HG03135 (cell line): Measurements from ENCODE around the gene CUX1.
"Not testable (repeated sequence)": the region's sequence is repeated elsewhere in the genome, so short reads cannot be mapped to it uniquely, and the experiment has no call there.

Source experiments
- ATAC-seq: cut with Tn5 transposase; IDR thresholded peaks from one replicate; pipeline ENCODE4 v1.9.1; 2021; ENCODE audit warnings: mild to moderate bottlenecking, moderate library complexity; ENCODE audit not compliant: unreplicated experiment

Gene CUX1

DNA sequence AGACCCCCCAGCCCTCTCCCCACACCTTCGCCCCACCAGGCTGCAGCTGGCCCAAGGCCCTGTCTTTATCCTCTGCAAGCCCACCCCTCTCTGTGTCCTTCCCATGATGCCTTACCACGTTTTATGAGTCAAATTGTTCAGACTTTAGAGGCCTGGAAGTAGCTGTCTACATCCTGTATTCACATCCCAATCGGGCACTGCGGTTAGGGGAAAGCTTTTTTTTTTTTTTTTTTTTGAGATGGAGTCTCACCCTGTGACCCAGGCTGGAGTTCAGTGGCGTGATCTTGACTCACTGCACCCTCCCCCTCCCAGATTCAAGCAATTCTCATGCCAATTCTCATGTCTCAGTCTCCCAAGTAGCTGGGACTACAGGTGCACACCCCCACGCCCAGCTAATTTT lies 347.7 kb downstream of the CUX1 start:
- ATAC-seq, result no peak

GRCh38 chr7:102167254-102167653 lies 349.8 kb downstream of the CUX1 start:
- no peak for ATAC-seq

DNA sequence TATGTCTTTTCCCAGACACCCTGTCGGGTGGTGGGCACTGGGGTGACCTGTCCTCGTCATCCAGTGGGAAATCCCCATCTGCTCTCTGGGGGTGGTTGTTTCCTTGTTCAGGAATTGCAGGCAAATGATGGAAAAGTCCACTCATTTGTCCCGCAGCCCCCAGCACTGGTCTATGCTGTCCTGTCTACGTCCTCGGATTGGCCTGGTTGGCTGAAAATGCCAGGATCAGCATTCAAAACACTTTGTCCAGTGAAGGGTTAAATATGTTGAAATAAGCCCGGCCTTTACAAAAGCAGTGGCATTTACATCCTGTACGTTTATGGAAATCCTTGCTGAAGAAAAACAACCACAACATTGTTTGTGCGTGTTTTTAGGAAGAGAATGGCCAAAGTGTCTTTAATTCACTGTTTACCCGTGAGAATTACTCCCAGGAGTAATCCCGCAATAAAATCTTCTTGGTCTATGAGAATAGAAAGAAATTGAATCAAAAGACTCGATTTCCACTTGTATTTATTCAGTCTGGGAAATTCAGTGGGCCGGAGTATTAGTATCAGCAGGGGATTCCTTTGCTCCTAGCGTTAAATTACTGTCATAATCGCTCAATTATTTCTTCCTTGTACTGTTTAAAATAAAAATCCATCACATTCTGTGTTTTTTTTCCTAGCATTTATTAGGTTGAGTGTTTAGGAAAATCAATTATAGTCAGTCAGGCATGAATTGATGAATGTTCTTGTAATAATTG lies 352.4 kb downstream of the CUX1 start:
- no peak for ATAC-seq

DNA sequence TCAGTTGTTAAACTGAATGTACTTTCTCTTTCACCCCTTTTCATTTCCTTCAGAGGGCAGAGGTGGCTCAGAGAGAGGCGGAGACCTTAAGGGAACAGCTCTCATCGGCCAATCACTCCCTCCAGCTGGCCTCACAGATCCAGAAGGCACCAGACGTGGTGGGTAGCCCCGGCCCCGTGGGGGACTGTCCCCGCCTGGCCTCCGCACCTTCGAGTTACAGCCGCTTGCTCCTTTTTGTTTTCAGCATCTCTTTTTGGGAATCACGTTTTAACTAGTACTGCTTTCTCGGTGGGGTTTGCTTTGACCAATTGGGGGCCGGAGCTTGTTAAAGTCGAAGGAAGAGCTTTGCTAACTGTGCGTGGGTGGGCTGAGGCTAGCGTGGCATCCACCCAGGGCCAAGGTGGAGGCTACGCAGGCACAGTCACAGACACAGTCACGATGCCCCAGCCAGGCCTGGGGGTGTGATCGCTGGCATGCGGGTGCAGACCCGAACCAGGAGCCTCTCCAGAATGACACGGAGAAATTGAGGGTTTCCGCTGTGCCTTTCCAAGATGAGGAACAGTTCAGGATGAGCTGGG lies 353.1 kb downstream of the CUX1 start:
- ATAC-seq, result no peak

- no peak for ATAC-seq
Observed at GRCh38 chr7:102173669-102174068, 356.2 kb downstream of the CUX1 start.

DNA sequence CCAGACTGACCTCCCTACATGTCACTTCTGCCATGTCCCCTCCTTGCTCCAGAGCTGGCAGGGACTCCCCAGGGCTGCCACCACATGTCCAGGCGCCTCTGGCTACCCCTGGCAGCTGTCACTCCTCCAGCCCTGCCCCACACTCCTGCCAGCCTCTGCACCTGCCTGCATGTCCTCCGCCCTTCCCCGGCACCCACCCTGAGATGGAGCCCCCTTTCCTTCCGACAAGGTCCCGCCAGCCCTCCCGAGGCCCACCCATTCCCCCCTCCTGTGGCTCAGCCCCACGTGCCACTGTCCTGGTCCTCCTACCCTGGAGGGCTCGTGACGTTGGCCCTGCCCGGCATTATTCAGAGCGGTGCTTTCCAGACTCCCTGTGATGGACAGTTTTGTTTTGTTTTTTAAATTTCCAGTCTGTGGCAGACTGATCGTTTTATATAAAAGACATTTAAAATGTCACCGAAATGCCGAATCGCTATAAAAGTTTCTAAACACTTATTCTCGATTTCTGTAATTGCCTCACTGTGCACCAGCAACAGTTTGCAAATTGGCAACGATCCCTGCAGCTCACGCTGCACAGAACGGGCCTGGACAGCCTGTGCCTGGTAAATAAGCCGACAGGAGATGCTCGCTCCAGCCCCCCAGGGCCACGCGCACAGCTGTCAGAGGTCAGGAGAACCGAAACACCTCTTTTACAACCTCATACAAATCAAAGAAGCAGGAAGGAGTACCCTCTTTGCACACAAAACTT lies 358.2 kb downstream of the CUX1 start:
- ATAC-seq, result no peak

DNA sequence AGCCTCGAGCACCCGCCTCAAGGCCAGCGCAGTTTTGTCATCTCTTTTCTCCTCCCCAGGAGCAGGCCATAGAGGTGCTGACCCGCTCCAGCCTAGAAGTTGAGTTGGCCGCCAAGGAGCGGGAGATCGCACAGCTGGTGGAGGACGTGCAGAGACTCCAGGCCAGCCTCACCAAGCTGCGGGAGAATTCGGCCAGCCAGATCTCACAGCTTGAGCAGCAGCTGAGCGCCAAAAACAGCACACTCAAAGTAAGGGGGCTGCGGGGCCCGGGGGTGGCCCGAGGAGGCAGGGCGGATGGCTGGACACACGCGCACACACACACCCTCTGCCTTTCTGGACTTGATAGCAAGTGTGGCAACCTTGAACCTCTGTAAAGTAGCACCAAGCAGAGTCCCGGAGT lies 361.0 kb downstream of the CUX1 start:
- no peak for ATAC-seq

DNA sequence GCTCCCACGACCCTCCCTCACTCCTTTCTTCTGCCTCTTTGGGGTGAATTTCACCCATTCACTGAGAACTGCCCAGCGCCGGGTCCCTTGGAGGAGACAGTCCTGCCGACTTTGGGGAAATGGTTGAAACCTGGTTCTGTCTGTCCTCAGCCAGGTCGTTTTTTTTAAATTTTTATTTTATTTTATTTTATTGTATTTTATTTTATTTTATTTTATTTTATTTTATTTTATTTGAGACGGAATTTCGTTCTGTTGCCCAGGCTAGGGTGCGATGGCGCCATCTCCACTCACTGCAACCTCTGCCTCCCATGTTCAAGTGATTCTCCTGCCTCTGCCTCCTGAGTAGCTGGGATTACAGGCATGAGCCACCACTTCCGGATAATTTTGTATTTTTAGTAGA lies 363.3 kb downstream of the CUX1 start:
- ATAC-seq, result no peak

DNA sequence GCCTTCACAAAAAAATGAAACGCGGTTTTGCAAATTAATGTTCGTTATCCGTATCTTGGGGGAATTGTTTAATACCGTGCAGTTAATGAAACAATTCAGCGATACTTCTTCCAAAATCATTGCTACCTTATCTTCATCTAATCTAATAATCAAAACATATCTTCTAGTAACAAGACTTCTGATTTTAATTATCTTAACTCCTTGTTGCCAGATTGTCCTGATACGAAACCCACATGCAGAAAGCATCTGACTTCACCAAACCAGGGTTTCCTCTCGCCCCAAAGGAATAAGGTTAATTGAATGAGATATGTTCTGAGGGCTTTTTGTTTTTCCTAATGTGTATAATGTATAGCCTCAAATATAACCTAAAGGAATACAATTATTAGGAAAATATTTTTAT lies 364.1 kb downstream of the CUX1 start:
- ATAC-seq, result no peak

- no peak for ATAC-seq
Observed at GRCh38 chr7:102182016-102182415, 364.6 kb downstream of the CUX1 start.

DNA sequence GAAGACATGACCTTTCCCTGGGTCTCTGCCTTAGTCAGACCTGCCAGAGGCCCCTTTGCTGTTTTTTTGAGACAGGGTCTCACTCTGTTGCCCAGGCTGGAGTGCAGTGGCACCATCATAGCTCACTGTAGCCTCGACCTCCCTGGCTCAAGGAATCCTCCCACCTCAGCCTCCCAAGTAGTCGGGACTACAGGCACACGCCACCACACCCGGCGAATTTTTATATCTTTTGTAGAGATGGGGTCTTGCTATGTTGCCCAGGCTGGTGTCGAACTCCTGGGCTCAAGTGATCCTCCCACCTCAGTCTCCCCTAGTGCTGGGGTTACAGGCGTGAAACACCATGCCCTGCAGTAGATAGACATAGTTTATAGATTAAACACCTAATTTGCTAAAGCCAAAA lies 366.4 kb downstream of the CUX1 start:
- not testable (repeated sequence) for ATAC-seq

- no peak for ATAC-seq
Observed at GRCh38 chr7:102184303-102184702, 366.9 kb downstream of the CUX1 start.

GRCh38 chr7:102185796-102186195 lies 368.4 kb downstream of the CUX1 start:
- no peak for ATAC-seq

DNA sequence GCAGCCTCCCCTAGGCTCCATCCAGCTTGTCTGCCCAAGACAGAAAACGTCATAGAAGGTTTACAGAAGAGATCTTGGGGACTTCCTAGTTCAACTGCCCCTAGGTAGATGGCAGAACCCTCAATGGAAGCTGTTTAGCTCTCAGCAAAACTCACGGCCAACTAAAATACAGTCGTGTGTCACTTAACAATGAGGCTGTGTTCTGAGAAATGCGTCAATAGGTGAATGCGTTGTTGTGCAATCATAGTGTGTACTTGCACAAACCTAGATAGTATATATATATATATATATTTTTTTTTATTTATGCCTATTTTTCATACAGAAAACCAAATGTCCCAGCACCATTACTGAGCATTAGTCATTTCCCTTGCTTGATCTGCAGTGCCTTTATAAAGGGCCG lies 368.9 kb downstream of the CUX1 start:
- no peak for ATAC-seq

- no peak for ATAC-seq
Observed at GRCh38 chr7:102188746-102189145, 371.3 kb downstream of the CUX1 start.

GRCh38 chr7:102189756-102190155 lies 372.3 kb downstream of the CUX1 start:
- ATAC-seq, result no peak

DNA sequence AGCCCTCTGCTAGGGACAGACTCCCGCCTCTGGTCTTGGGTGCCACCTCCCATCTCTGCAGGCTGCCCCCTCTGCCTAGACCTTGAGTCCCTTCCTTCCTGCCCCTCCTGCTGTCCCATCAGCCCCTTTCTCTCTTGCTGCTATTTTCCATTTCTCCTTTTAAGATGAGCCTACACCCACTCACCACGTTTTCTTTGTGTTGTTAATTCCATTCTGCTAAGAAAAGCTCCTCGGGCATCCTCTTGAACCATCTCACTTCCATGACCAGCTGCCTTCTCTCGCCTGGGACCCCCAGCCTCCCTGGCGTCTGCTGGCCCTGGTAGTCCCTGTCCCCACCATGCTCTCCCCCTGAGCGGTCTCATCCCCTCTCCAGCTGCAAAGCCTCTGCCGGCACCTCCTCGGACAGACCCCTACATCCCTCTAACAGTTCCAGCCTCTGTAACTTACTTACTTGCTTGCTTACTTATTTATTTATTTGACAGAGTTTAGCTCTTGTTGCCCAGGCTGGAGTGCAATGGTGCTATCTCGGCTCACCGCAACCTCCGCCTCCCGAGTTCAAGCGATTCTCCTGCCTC lies 373.4 kb downstream of the CUX1 start:
- ATAC-seq, result no peak

GRCh38 chr7:102191556-102192379 lies 374.3 kb downstream of the CUX1 start:
- no peak for ATAC-seq

- no peak for ATAC-seq
Observed at GRCh38 chr7:102192790-102193189, 375.4 kb downstream of the CUX1 start.

DNA sequence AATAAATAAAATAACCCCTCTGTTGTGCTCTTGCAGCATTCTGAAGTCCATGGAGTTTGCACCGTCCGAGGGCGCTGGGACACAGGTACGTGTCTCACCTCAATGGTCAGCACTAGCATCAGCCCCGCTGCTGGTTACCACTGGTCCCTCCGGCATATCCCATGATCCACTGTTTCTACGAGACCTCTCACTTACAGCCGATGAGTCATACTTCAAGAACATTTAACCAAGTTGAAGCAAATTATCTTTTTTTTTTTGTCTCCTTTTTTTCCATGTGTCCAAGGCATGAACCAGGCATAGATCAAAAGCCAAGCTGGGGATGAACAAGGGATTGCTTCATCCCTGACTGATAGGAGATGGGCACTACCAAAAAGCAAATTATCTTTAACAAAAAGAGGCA lies 376.4 kb downstream of the CUX1 start:
- ATAC-seq, result no peak

DNA sequence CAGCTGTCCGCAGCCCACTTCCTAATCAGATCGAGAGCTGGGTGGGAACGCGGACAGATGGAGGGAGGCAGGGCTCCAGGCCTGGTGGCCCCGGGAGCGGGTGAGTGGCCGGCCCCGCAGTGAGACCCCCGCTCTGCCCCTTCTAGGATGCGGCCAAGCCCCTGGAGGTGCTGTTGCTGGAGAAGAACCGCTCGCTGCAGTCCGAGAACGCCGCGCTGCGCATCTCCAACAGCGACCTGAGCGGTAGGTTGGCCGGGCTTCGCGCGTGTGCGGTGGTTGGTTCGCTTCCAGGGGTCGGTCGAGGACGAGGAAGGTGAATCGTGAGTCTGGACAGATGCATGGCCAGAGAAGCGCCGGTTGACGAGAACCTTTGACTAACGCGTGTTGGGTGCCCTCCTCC lies 377.9 kb downstream of the CUX1 start:
- ATAC-seq, result no peak
